Activated CD4-positive, alpha-beta T cell treated with anti-CD3 and anti-CD28 coated beads, Interleukin-2, amount 50 U/mL, for 24 hours (primary cell): Measurements from ENCODE around the gene FLCN.

Source experiments
- DNase-seq, 2 donors: peaks; one replicate each; pipeline ENCODE4 v3.0.0-alpha.2; 2020; ENCODE audit warnings: low read depth in 1 of 2, low spot score in 1 of 2

The FLCN gene

DNA sequence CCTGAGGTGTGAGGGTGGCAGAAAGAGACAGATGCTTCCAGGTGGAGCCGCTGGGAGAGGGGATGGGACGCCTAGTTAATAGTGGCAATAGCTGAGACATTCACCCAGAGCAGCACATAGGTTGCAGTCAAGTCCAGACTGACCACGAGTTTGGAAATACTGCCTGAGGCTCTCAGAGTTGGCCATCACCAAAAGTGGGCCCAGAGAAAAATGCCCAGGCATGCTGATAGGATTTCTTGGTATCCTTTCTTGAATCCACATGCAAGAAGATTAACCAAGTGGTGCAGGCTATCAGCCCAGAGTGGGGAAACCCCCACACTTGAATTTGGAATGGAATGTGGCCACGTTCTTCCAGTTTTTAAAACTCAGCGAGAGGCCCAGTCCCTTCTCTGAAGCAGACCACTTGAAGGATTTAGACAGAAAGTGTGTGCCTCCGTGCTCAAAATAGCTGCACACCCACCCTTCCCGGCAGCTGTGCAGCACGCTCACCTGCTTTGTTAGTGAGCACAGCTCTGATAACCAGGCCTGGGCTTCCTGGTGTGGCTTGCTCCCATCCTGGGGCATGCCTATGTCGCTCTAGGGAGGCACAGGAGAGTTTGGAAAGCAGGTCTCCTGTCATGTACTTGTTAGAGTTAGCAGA lies 66.5 kb downstream of the FLCN start:
- no peak for DNase-seq

DNA sequence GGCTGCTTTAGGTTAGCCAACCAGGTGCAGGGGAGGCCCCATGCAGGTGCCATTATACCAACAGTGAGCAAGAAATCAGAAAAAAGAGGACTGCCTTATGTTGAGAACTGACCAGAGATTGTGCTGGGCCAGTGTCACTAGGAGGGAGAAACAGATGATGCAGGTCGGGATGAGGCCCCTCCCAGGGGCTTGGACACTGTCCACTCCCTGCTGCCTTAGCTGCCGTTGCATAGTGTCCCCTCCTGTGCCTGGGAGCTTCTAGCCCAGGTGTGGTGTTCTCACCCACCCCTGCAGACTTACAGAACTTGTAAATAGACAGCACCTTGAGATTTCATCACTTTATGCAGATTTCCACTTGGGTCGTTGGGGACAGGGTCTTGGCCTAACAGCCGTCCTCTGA lies 67.6 kb downstream of the FLCN start:
- no peak for DNase-seq

DNA sequence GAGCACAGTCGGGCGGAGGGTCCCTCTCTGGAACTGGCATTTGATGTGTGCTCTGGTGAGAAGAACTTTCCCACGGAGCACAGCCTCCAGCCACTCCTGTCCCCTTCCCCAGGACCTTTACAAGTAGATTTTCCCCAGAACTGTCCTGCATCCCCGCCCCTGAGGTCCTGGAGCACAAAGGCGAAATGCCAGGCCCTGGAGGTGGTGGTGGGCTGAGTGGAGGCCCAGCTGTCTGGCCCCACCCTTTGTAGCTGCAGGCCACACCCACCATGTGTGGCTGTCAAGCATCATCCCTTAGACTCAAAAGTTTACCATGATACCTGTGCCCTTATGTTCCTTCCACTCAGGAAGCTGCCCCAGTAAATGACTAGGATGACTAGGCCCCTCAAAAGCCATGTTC lies 68.6 kb downstream of the FLCN start:
- DNase-seq, result no peak

DNA sequence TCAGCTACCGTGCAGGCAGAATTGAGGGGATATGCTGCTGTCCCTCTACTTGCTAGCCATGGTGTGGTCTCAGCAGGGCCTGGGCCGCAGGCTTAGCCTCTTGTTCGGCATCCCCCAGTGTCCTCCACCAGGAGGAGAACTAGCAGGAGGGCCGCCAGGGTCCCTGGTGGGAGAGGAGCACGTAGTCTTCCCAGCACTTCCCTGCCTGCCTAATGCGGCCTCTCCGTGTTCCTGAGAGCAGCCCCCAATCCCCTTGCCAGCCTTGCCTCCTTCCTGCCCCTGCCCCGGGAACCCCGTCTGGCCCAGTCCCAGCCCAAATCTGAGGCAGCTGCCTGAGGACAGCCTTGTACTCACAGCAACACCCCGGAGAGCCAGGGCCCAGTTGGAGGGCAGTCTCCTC lies 69.0 kb downstream of the FLCN start:
- no peak for DNase-seq

- DNase-seq, result no peak
Observed at GRCh38 chr17:17167356-17167755, 69.6 kb downstream of the FLCN start.

DNA sequence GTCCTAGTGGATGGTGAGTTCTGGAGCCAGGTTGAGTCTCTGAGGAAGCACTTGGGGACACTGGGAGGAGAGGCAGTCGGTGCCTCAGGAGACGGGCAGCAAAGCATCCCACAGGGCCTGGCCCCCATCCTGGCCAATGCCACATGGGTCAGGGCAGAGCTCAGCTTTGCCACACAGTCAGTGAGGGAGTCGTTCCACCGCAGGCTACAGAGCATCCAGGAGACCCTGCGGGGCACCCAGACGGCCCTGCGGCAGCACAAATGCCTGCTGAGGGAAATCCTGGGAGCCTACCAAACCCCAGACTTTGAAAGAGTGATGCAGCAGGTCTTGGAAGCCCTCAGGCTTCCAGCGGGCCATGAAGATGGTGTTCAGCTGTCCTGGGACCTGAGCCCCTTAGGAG lies 70.5 kb downstream of the FLCN start:
- DNase-seq, result no peak

DNA sequence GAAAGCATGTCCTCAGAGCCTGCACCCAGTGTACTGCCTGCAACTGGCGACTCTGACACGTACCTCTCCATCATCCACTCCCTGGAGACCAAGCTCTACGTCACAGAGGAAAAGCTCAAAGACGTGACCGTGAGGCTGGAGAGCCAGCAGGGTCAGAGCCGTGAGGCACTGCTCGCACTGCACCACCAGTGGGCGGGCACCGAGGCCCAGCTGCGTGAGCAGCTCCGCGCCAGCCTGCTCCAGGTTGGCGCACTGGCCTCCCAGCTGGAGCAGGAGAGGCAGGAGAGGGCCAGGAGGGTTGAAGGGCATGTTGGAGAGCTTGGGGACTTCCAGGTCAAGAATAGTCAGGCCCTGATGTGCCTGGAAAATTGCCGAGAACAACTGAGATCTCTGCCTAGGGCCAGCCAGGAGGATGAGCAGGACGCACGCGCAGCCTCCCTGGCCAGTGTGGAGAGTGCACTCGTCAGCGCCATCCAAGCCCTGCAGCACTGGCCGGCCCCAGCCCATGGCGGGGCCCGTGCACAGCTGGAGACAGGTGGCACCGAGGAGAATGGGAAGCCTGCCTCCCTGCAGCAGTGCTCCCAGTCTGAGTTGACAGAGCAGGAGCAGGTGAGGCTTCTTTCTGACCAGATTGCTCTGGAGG lies 71.2 kb downstream of the FLCN start:
- DNase-seq, result no peak

GRCh38 chr17:17164676-17165075 lies 72.3 kb downstream of the FLCN start:
- DNase-seq, result no peak

DNA sequence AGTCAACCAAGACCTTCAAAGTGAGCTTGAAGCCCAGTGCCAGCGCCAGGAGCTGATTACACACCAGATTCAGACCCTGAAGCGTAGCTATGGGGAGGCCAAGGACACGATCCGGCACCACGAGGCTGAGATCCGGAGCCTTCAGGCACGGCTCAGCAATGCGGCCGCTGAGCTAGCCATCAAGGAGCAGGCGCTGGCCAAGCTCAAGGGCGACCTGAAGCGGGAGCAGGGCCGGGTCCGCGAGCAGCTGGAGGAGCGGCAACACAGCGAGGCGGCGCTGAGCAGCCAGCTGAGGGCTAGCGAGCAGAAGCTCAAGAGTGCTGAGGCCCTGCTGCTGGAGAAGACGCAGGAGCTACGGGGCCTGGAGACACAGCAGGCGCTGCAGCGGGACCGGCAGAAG lies 72.8 kb downstream of the FLCN start:
- DNase-seq, result no peak
